T47D (cell line): ENCODE data around the gene EXOSC10.
"Not testable (repeated sequence)": the region's sequence is repeated elsewhere in the genome, so short reads cannot be mapped to it uniquely, and the experiment has no call there.

Experiments used
- DNase-seq, 2 experiments: peaks; one replicate each; pipeline versions ENCODE4 v3.0.0 to v3.0.0-alpha.2; 2011 to 2012; ENCODE audit warnings: low read depth in 1 of 2, low spot score in 1 of 2
- JUND ChIP-seq: IDR thresholded peaks from 2 replicates; pipeline ENCODE4 v1.6.1; 2012; ENCODE audit warnings: low read depth
- in situ Hi-C: cut with HindIII; loops from 2 replicates; pipeline ENCODE4 v1.10.0; 2016; ENCODE audit warnings: low sequenced_read_pairs, low pct_unique_long_range_greater_than_20kb

The EXOSC10 gene

GRCh38 chr1:11132563-11133293 is 33.1 kb upstream of the EXOSC10 start:
- TF ChIP-seq JUND, result no peak
- in situ Hi-C loops, result no loop called here
- DNase-seq, result no peak

GRCh38 chr1:11131816-11132215 is 32.1 kb upstream of the EXOSC10 start:
- no peak for TF ChIP-seq JUND
- in situ Hi-C loops, result no loop called here

GRCh38 chr1:11130406-11130805 is 30.7 kb upstream of the EXOSC10 start:
- in situ Hi-C loops, result no loop called here
- no peak for TF ChIP-seq JUND
- no peak for DNase-seq

More at GRCh38 chr1:11131816-11132215, 32.1 kb upstream of the EXOSC10 start:
- DNase-seq, result no peak

- no peak for TF ChIP-seq JUND
- in situ Hi-C loops, result no loop called here
- DNase-seq, result no peak
Measured at GRCh38 chr1:11129649-11130390, 30.2 kb upstream of the EXOSC10 start.

GRCh38 chr1:11126569-11126968 is 26.9 kb upstream of the EXOSC10 start:
- no peak for TF ChIP-seq JUND
- in situ Hi-C loops, result no loop called here

GRCh38 chr1:11125931-11126330 is 26.3 kb upstream of the EXOSC10 start:
- no peak for TF ChIP-seq JUND
- no peak for DNase-seq
- in situ Hi-C loops, result no loop called here

More at GRCh38 chr1:11126569-11126968, 26.9 kb upstream of the EXOSC10 start:
- no peak for DNase-seq

GRCh38 chr1:11124965-11125364 is 25.3 kb upstream of the EXOSC10 start:
- in situ Hi-C loops, result no loop called here
- DNase-seq, result no peak
- TF ChIP-seq JUND, result no peak

- no peak for DNase-seq
- TF ChIP-seq JUND, result no peak
- in situ Hi-C loops, result no loop called here
Measured at GRCh38 chr1:11116318-11116717, 16.6 kb upstream of the EXOSC10 start.

GRCh38 chr1:11114966-11115365 is 15.3 kb upstream of the EXOSC10 start:
- TF ChIP-seq JUND, result no peak
- in situ Hi-C loops, result no loop called here
- DNase-seq, result no peak

GRCh38 chr1:11109047-11109760 is 9.5 kb upstream of the EXOSC10 start:
- DNase-seq, result no peak
- TF ChIP-seq JUND, result no peak
- in situ Hi-C loops, result no loop called here

GRCh38 chr1:11107599-11107998 is 7.9 kb upstream of the EXOSC10 start:
- in situ Hi-C loops, result no loop called here
- no peak for TF ChIP-seq JUND
- DNase-seq, result no peak

GRCh38 chr1:11105586-11105985 is 5.9 kb upstream of the EXOSC10 start:
- no peak for DNase-seq
- no peak for TF ChIP-seq JUND
- in situ Hi-C loops, result no loop called here

GRCh38 chr1:11101347-11101746 is 1.7 kb upstream of the EXOSC10 start:
- no peak for TF ChIP-seq JUND
- in situ Hi-C loops, result no loop called here
- no peak for DNase-seq

- DNase-seq, in situ Hi-C loops: not testable (repeated sequence)
Measured at GRCh38 chr1:11100806-11101205, 1.1 kb upstream of the EXOSC10 start.
